IMR-90 (cell line): ENCODE data around the gene CTNND2. TPM values are rescaled to one million over a fixed set of nuclear protein-coding genes. Genes with fewer than 3 reads are reported as not detected.

Experiments
- ATAC-seq: fragments of 200-7000 bp; cut with Tn5 transposase; 2 replicates; pipeline ENCODE4 v1.9.1; 2020; ENCODE audit warnings: low read depth, mild to moderate bottlenecking, moderate library complexity
- BruUV-seq: library from RNA; stranded (reverse); fragments of 400-500 nt; replicated peaks from 2 replicates; lab custom pipeline; 2021; lab: Mats Ljungman, UMichigan
- CTCF ChIA-PET: fragments of 300-600 bp; formaldehyde crosslinking; extraction: SDS; loops from one replicate; lab custom pipeline; 2021; ENCODE audit warnings: antibody characterized with exemption; lab: Yijun Ruan, JAX
- POLR2A ChIA-PET: fragments of 300-600 bp; sonication (Branson Sonifier 250); formaldehyde crosslinking; loops from one replicate; lab custom pipeline; 2022; ENCODE audit warnings: antibody characterized with exemption; ENCODE audit not compliant: unreplicated experiment; lab: Charles Lee
- DNase-seq: peaks from one replicate; pipeline ENCODE4 v3.0.0; 2013
- H2AFZ ChIP-seq: replicated peaks from 2 replicates; pipeline ENCODE3; 2013; ENCODE audit warnings: low read length, mild to moderate bottlenecking; ENCODE audit not compliant: poor library complexity
- H2AK5ac ChIP-seq: 2 replicates; pipeline ENCODE4 v1.6.1; 2013; ENCODE audit warnings: low read depth, low read length, inconsistent platforms
- H2AK9ac ChIP-seq: replicated peaks from 2 replicates; pipeline ENCODE3; 2013; ENCODE audit warnings: mild to moderate bottlenecking, low read depth, low read length, moderate library complexity; ENCODE audit not compliant: poor library complexity
- H2BK120ac ChIP-seq: 2 replicates; pipeline ENCODE4 v1.6.1; 2013; ENCODE audit warnings: low read depth, low read length, inconsistent platforms
- H2BK15ac ChIP-seq: 3 replicates; pipeline ENCODE4 v1.6.1; 2013; ENCODE audit warnings: low read depth, low read length, inconsistent platforms
- H2BK20ac ChIP-seq: 2 replicates; pipeline ENCODE4 v1.6.1; 2013; ENCODE audit warnings: low read depth, mild to moderate bottlenecking, inconsistent platforms, low read length, moderate library complexity
- H2BK5ac ChIP-seq: 2 replicates; pipeline ENCODE4 v1.6.1; 2013; ENCODE audit warnings: mild to moderate bottlenecking, low read depth, low read length, inconsistent platforms; ENCODE audit not compliant: poor library complexity, severe bottlenecking
- H3K14ac ChIP-seq: replicated peaks from 2 replicates; pipeline ENCODE4 v1.6.1; 2013; ENCODE audit warnings: low read depth, low read length, inconsistent platforms
- H3K18ac ChIP-seq: 2 replicates; pipeline ENCODE4 v1.6.1; 2013; ENCODE audit warnings: low read depth, low read length, control low read depth
- H3K23ac ChIP-seq: 2 replicates; pipeline ENCODE4 v1.6.1; 2013; ENCODE audit warnings: low read depth, low read length, inconsistent platforms
- H3K27ac ChIP-seq: 2 replicates; pipeline ENCODE4 v1.5.1; 2013; ENCODE audit warnings: mild to moderate bottlenecking, control low read depth, low read length; ENCODE audit not compliant: insufficient read depth
- H3K27me3 ChIP-seq: 2 replicates; pipeline ENCODE4 v1.6.1; 2013; ENCODE audit warnings: low read length; ENCODE audit not compliant: control insufficient read depth, insufficient read depth
- H3K36me3 ChIP-seq: 2 replicates; pipeline ENCODE4 v1.6.1; 2013; ENCODE audit warnings: low read length, mixed read lengths; ENCODE audit not compliant: control insufficient read depth, insufficient read depth
- H3K4ac ChIP-seq: 2 replicates; pipeline ENCODE4 v1.6.1; 2013; ENCODE audit warnings: low read depth, low read length, inconsistent platforms
- H3K4me1 ChIP-seq: 2 replicates; pipeline ENCODE4 v1.6.1; 2013; ENCODE audit warnings: low read length, mixed read lengths; ENCODE audit not compliant: control insufficient read depth, insufficient read depth
- H3K4me2 ChIP-seq: 2 replicates; pipeline ENCODE4 v1.6.1; 2013; ENCODE audit warnings: low read depth, mild to moderate bottlenecking, control low read depth, low read length, moderate library complexity
- H3K4me3 ChIP-seq: 2 replicates; pipeline ENCODE4 v1.5.1; 2013; ENCODE audit warnings: low read depth, mild to moderate bottlenecking, control low read depth, low read length, moderate library complexity; ENCODE audit not compliant: insufficient read depth
- H3K56ac ChIP-seq: 2 replicates; pipeline ENCODE4 v1.6.1; 2013; ENCODE audit warnings: low read length, inconsistent platforms; ENCODE audit not compliant: insufficient read depth; ENCODE audit errors: extremely low read depth
- H3K79me1 ChIP-seq, 2 experiments: 2 replicates each; pipeline ENCODE4 v1.6.1; 2013; ENCODE audit warnings: low read length in 2 of 2, inconsistent platforms in 1 of 2, low read depth in 1 of 2
- H3K9ac ChIP-seq: 2 replicates; pipeline ENCODE4 v1.6.1; 2013; ENCODE audit warnings: low read depth, low read length, control low read depth
- H3K9me1 ChIP-seq: 2 replicates; pipeline ENCODE4 v1.6.1; 2013; ENCODE audit warnings: low read length, inconsistent platforms; ENCODE audit not compliant: insufficient read depth
- H3K9me3 ChIP-seq: 2 replicates; pipeline ENCODE4 v1.6.1; 2013; ENCODE audit warnings: low read length; ENCODE audit not compliant: control insufficient read depth, insufficient read depth
- H4K20me1 ChIP-seq: 2 replicates; pipeline ENCODE4 v1.6.1; 2013; ENCODE audit warnings: low read length, inconsistent platforms; ENCODE audit not compliant: insufficient read depth
- H4K5ac ChIP-seq: 2 replicates; pipeline ENCODE4 v1.6.1; 2013; ENCODE audit warnings: mild to moderate bottlenecking, low read depth, low read length, control low read depth
- H4K8ac ChIP-seq, 2 experiments: 2 replicates each; pipeline ENCODE4 v1.6.1; 2013; ENCODE audit warnings: low read depth in 2 of 2, low read length in 2 of 2, control low read depth in 1 of 2, inconsistent platforms in 1 of 2
- H4K91ac ChIP-seq: 2 replicates; pipeline ENCODE4 v1.6.1; 2013; ENCODE audit warnings: low read depth, low read length, inconsistent platforms; ENCODE audit not compliant: insufficient read depth
- SMC3 ChIP-seq: fragments of 150-350 bp; IDR thresholded peaks from 2 replicates; pipeline ENCODE4 v1.6.1; 2016; ENCODE audit warnings: low read depth, mild to moderate bottlenecking, antibody characterized with exemption, low read length, moderate library complexity
- WGBS, 2 experiments: methylation state at CpG; one replicate each; pipeline versions ENCODE4 v1.1.5 to v1.1.7; 2013; ENCODE audit warnings: missing lambda C conversion rate in 2 of 2; ENCODE audit not compliant: insufficient read length in 1 of 2; ENCODE audit errors: extremely low coverage in 2 of 2; 5-methylcytosine and 5-hydroxymethylcytosine counted together
- dilution Hi-C: fragments of 300-500 bp; cut with HindIII; formaldehyde crosslinking; loops from one replicate; pipeline ENCODE4 v1.14.3; 2018; ENCODE audit warnings: low sequenced_read_pairs; ENCODE audit not compliant: unreplicated experiment
- in situ Hi-C: fragments of 300-500 bp; cut with MboI; formaldehyde crosslinking; loops from 3 replicates; pipeline ENCODE4 v1.14.3; 2019; ENCODE audit warnings: low sequenced_read_pairs, inconsistent platforms, mixed read lengths
- intact Hi-C: fragments of 100-400 bp; cut with micrococcal nuclease; formaldehyde crosslinking; loops from 2 replicates; pipeline ENCODE4 v1.10.0; 2022
- polyA plus RNA-seq, 3 experiments: library from polyadenylated mRNA; depleted of rRNA; stranded (reverse); fragments of >200 nt; gene quantifications; 2 replicates each; pipeline ENCODE4 v1.2.3, GENCODE V29; 2012; ENCODE audit warnings: low replicate concordance in 1 of 3
- total RNA-seq: library from RNA; depleted of rRNA; stranded (reverse); fragments of >200 nt; gene quantifications from 2 replicates; pipeline ENCODE4 v1.2.3, GENCODE V29; 2012

Gene CTNND2
- total and polyA plus RNA-seq, 2 of the 4 experiments (the other 2 are of a cell fraction): not detected

- H3K36me3 ChIP-seq: no peaks in the 10 kb centered on the region
- no peaks in the 10 kb centered on the region for H4K20me1 ChIP-seq
- no peak overlapping the region for H3K56ac ChIP-seq
- ChIA-PET POLR2A (no interaction called here), CTCF (no interaction called here)
- H2AK9ac ChIP-seq: no peak overlapping the region
- H3K27ac ChIP-seq: no peak overlapping the region
- H2AK5ac ChIP-seq: no peak overlapping the region
- no peak overlapping the region for H3K18ac ChIP-seq
- no peak overlapping the region for H2AFZ ChIP-seq
- H3K4me2 ChIP-seq: no peak overlapping the region
- dilution Hi-C loops (no loop called here), in situ Hi-C loops (no loop called here), intact Hi-C loops (no loop called here)
- no peak overlapping the region for H2BK120ac ChIP-seq
- H2BK15ac ChIP-seq: no peak overlapping the region
- no peak overlapping the region for H3K14ac ChIP-seq
- H2BK20ac ChIP-seq: no peak overlapping the region
- no peak overlapping the region for H3K4me3 ChIP-seq
- ATAC-seq: no peak
- no peaks in the 10 kb centered on the region for H3K9me1 ChIP-seq
- H4K5ac ChIP-seq: no peak overlapping the region
- no peaks in the 10 kb centered on the region for H3K4me1 ChIP-seq
- H2BK5ac ChIP-seq: no peak overlapping the region
- no peak overlapping the region for H3K4ac ChIP-seq
- BruUV-seq: no TSS peak
- H3K9ac ChIP-seq: no peak overlapping the region
- no peak overlapping the region for H4K8ac ChIP-seq
- no peak overlapping the region for H4K91ac ChIP-seq
- TF ChIP-seq SMC3: no peak
- no peaks in the 10 kb centered on the region for H3K79me1 ChIP-seq
- DNase-seq: no peak
- no peaks in the 10 kb centered on the region for H3K9me3 ChIP-seq
- no peaks in the 10 kb centered on the region for H3K27me3 ChIP-seq
- no peak overlapping the region for H3K23ac ChIP-seq
- 40% methylated on average over 1 of the region's 2 CpGs; no CpG with 5 or more reads in 1 of the 2 experiments for WGBS, 2 experiments
Observed at GRCh38 chr5:11377896-11378295, 526.4 kb downstream of the CTNND2 start.
